SK-N-SH (cell line): ENCODE data around the gene FADD. TPM values are rescaled to one million over a fixed set of nuclear protein-coding genes. Genes with fewer than 3 reads are reported as not detected.

Source experiments
- CTCF ChIA-PET: fragments of 300-600, 350-600 bp; formaldehyde crosslinking; extraction: SDS; loops from one replicate; lab custom pipeline; 2021; lab: Yijun Ruan, JAX
- POLR2A ChIA-PET: fragments of 350-600 bp; sonication (Branson Sonifier 250); formaldehyde crosslinking; extraction: SDS; loops from one replicate; lab custom pipeline; 2020; ENCODE audit warnings: antibody characterized with exemption, inconsistent platforms; lab: Yijun Ruan, JAX
- DNase-seq: peaks from one replicate; pipeline ENCODE4 v3.0.0; 2012
- H2AFZ ChIP-seq: fragments of 200-600 bp; sonication (generic); 2 replicates; pipeline ENCODE4 v1.8.1; 2016; ENCODE audit warnings: antibody characterized with exemption, mild to moderate bottlenecking, low read depth
- H3F3A ChIP-seq: fragments of 200-600 bp; sonication (generic); replicated peaks from 2 replicates; pipeline ENCODE3; 2016; ENCODE audit warnings: antibody characterized with exemption, mild to moderate bottlenecking; ENCODE audit not compliant: insufficient read depth
- H3K27ac ChIP-seq, 2 experiments: fragments of 200-500 bp in 1 of 2; fragments of 200-600 bp in 1 of 2; sonication (Bioruptor generic) in 1 of 2; sonication (generic), shearing (Covaris generic) in 1 of 2; 2 replicates each; pipeline versions ENCODE4 v1.5.1 to v1.6.1; 2014 to 2016; ENCODE audit warnings: low read depth in 2 of 2, inconsistent platforms in 1 of 2, low read length in 1 of 2, mild to moderate bottlenecking in 1 of 2, mixed read lengths in 1 of 2
- H3K27me3 ChIP-seq: fragments of 200-600 bp; sonication (generic), shearing (Covaris generic); 2 replicates; pipeline ENCODE4 v1.6.1; 2016; ENCODE audit warnings: mixed run types; ENCODE audit not compliant: insufficient read depth
- H3K36me3 ChIP-seq, 2 experiments: fragments of 200-500 bp in 1 of 2; fragments of 200-600 bp in 1 of 2; sonication (Bioruptor generic) in 1 of 2; sonication (generic) in 1 of 2; replicated peaks in 1 of 2; 2 replicates each; pipeline versions ENCODE3 to v1.5.1; 2014 to 2016; ENCODE audit warnings: low read length in 1 of 2, mild to moderate bottlenecking in 1 of 2; ENCODE audit not compliant: insufficient read depth in 2 of 2, control insufficient read depth in 1 of 2
- H3K4me1 ChIP-seq, 2 experiments: fragments of 200-500 bp in 1 of 2; fragments of 200-600 bp in 1 of 2; sonication (Bioruptor generic) in 1 of 2; sonication (generic), shearing (Covaris generic) in 1 of 2; 2 replicates each; pipeline versions ENCODE4 v1.5.1 to v1.6.1; 2014 to 2016; ENCODE audit warnings: low read depth in 1 of 2, low read length in 1 of 2, mixed run types in 1 of 2; ENCODE audit not compliant: insufficient read depth in 2 of 2, control insufficient read depth in 1 of 2
- H3K4me2 ChIP-seq: fragments of 200-600 bp; sonication (generic), shearing (Covaris generic); 2 replicates; pipeline ENCODE4 v1.6.1; 2017; ENCODE audit warnings: mixed run types
- H3K4me3 ChIP-seq, 2 experiments: fragments of 200-500 bp in 1 of 2; fragments of 200-600 bp in 1 of 2; sonication (Bioruptor generic) in 1 of 2; sonication (generic), shearing (Covaris generic) in 1 of 2; 2 replicates each; pipeline versions ENCODE4 v1.5.1 to v1.8.1; 2014 to 2016; ENCODE audit warnings: low read depth in 2 of 2, inconsistent platforms in 1 of 2, low read length in 1 of 2, mild to moderate bottlenecking in 1 of 2, mixed read lengths in 1 of 2, moderate library complexity in 1 of 2
- H3K79me2 ChIP-seq: fragments of 200-600 bp; sonication (generic); 2 replicates; pipeline ENCODE4 v1.8.1; 2017; ENCODE audit warnings: mild to moderate bottlenecking; ENCODE audit not compliant: insufficient read depth
- H3K9ac ChIP-seq: fragments of 200-600 bp; sonication (generic); 2 replicates; pipeline ENCODE4 v1.6.1; 2017; ENCODE audit warnings: mixed run types
- H3K9me2 ChIP-seq: fragments of 200-600 bp; sonication (generic); 2 replicates; pipeline ENCODE4 v1.6.1; 2017; ENCODE audit warnings: mixed run types
- H3K9me3 ChIP-seq: fragments of 200-600 bp; sonication (generic); 2 replicates; pipeline ENCODE4 v1.6.1; 2017; ENCODE audit warnings: mixed run types, mild to moderate bottlenecking, moderate library complexity
- H4K20me1 ChIP-seq: fragments of 200-600 bp; sonication (generic); 2 replicates; pipeline ENCODE4 v1.6.1; 2017; ENCODE audit warnings: mild to moderate bottlenecking, mixed run types; ENCODE audit not compliant: insufficient read depth
- CHD2 ChIP-seq: fragments of 150-350 bp; IDR thresholded peaks from 2 replicates; pipeline ENCODE4 v1.6.1; 2018; ENCODE audit warnings: low read length; ENCODE audit not compliant: partially characterized antibody
- CTCF ChIP-seq: fragments of 200-600 bp; sonication (generic); IDR thresholded peaks from 2 replicates; pipeline ENCODE4 v1.6.1; 2017; ENCODE audit warnings: antibody characterized with exemption, mild to moderate bottlenecking, moderate library complexity
- ELF1 ChIP-seq: IDR thresholded peaks from 2 replicates; pipeline ENCODE4 v1.4.0; 2012
- FOXJ3 ChIP-seq: sonication (generic); formaldehyde crosslinking; IDR thresholded peaks from 2 replicates; pipeline ENCODE4 v1.5.1; 2020; ENCODE audit warnings: mild to moderate bottlenecking, missing genetic modification reagents
- FOXM1 ChIP-seq: IDR thresholded peaks from 2 replicates; pipeline ENCODE4 v1.4.0; 2012; ENCODE audit warnings: low read depth, mild to moderate bottlenecking
- JUND ChIP-seq: IDR thresholded peaks from 2 replicates; pipeline ENCODE4 v1.4.0; 2012
- NFIC ChIP-seq: IDR thresholded peaks from 2 replicates; pipeline ENCODE4 v1.4.0; 2012; ENCODE audit warnings: borderline replicate concordance
- PBX3 ChIP-seq: IDR thresholded peaks from 2 replicates; pipeline ENCODE4; 2012
- RAD21 ChIP-seq: IDR thresholded peaks from 2 replicates; pipeline ENCODE4 v1.6.1; 2012; ENCODE audit warnings: mild to moderate bottlenecking, low read length
- RCOR1 ChIP-seq: fragments of 150-350 bp; IDR thresholded peaks from 2 replicates; pipeline ENCODE4 v1.6.1; 2017; ENCODE audit warnings: antibody characterized with exemption, low read length
- REST ChIP-seq: IDR thresholded peaks from 2 replicates; pipeline ENCODE4 v1.6.1; 2012; ENCODE audit warnings: mild to moderate bottlenecking, low read depth, low read length, moderate library complexity
- RFX5 ChIP-seq: IDR thresholded peaks from 2 replicates; pipeline ENCODE4 v1.6.1; 2012; ENCODE audit warnings: mild to moderate bottlenecking, improper control_type of control experiment, low read length
- RXRA ChIP-seq: IDR thresholded peaks from 2 replicates; pipeline ENCODE4 v1.4.0; 2012; ENCODE audit warnings: low read depth, mild to moderate bottlenecking, borderline replicate concordance
- SIN3A ChIP-seq: IDR thresholded peaks from 2 replicates; pipeline ENCODE4 v1.6.1; 2012; ENCODE audit warnings: low read depth, mild to moderate bottlenecking, low read length, moderate library complexity, borderline replicate concordance
- SMC3 ChIP-seq: IDR thresholded peaks from 2 replicates; pipeline ENCODE4 v1.6.1; 2012; ENCODE audit warnings: low read depth, low read length, improper control_type of control experiment
- TCF12 ChIP-seq: IDR thresholded peaks from 2 replicates; pipeline ENCODE4 v1.4.0; 2012
- USF1 ChIP-seq: IDR thresholded peaks from 2 replicates; pipeline ENCODE4 v1.4.0; 2012; ENCODE audit warnings: low read depth, borderline replicate concordance
- USF2 ChIP-seq: fragments of 150-350 bp; IDR thresholded peaks from 2 replicates; pipeline ENCODE4 v1.6.1; 2017; ENCODE audit warnings: antibody characterized with exemption, low read length, low read depth, borderline replicate concordance
- WGBS: methylation state at CpG from one replicate; pipeline ENCODE4 v1.1.6; 2017; ENCODE audit warnings: low lambda C conversion rate; 5-methylcytosine and 5-hydroxymethylcytosine counted together
- polyA plus RNA-seq, 3 experiments: library from polyadenylated mRNA; depleted of rRNA; stranded (reverse); fragments of >200 nt; gene quantifications; 2 replicates each; pipeline ENCODE4 v1.2.3, GENCODE V29; 2012

The FADD gene
- polyA plus RNA-seq, 1 of the 3 experiments (the other 2 are of a cell fraction) = 23.8 TPM

- TF ChIP-seq CTCF (no peak), PBX3 (peak; percentile 71), REST (no peak), JUND (peak; percentile 87), RXRA (no peak; the same call in 1 of the 2 replicates), TCF12 (peak; percentile 34; the same call in 1 of the 2 replicates), USF2 (no peak)
Observed at GRCh38 chr11:70203751-70204465, 812 bp downstream of the FADD start (continued).

- H3K9me2 ChIP-seq = no peaks in the 10 kb centered on the region
- H2AFZ ChIP-seq = no peak overlapping the region
- H3K36me3 ChIP-seq = peaks cover 19 to 28% of the 10 kb centered on the region in 2 experiments
- peaks cover 22% of the 10 kb centered on the region for H3F3A ChIP-seq
- peaks cover 55% of the 10 kb centered on the region for H4K20me1 ChIP-seq
- H3K9ac ChIP-seq = peak overlapping the region; percentile 98
- peaks cover 43% of the 10 kb centered on the region for H3K79me2 ChIP-seq
- peak overlapping the region in 1 of 2 experiments; percentile 83; a peak in 3 of 4 replicates for H3K27ac ChIP-seq
- WGBS = 31% methylated on average over 4 of the region's 4 CpGs
- peaks cover 6 to 16% of the 10 kb centered on the region in 2 experiments; a peak in 2 of 4 replicates for H3K4me1 ChIP-seq
- POLR2A ChIA-PET = no interaction called here
- H3K9me3 ChIP-seq = no peaks in the 10 kb centered on the region
- DNase-seq = no peak
- CTCF ChIA-PET = interaction anchor here (1.7 to 2.7 kb wide), 4 partner anchors 8 to 289 kb away, joined by 4 to 12 read pairs (median 10); no protein-coding TSS in a partner anchor
- H3K4me3 ChIP-seq = peak overlapping the region; percentile 88 to 96
- H3K27me3 ChIP-seq = no peaks in the 10 kb centered on the region
- peak overlapping the region; percentile 91 for H3K4me2 ChIP-seq
- TF ChIP-seq USF1 = no peak
- TF ChIP-seq RAD21 = no peak
- no peak for TF ChIP-seq TCF12
- TF ChIP-seq SMC3 = no peak
- no peak for TF ChIP-seq CHD2
- no peak for TF ChIP-seq RFX5
- TF ChIP-seq JUND = no peak
- no peak for TF ChIP-seq NFIC
- no peak for TF ChIP-seq FOXM1
- TF ChIP-seq CTCF = no peak
- TF ChIP-seq USF2 = no peak
- no peak for TF ChIP-seq ELF1
- no peak for TF ChIP-seq FOXJ3 (CRISPR knock-in tag)
- TF ChIP-seq SIN3A = no peak
- TF ChIP-seq RCOR1 = no peak
- TF ChIP-seq RXRA = no peak
Observed at GRCh38 chr11:70204466-70204799, 1.3 kb downstream of the FADD start.
